Stimulated activated CD8-positive, alpha-beta memory T cell treated with anti-CD3 and anti-CD28 coated beads, Interleukin-2, amount 100 ng/mL, for 1 hour (primary cell): ENCODE data around the gene TFCP2.

ENCODE experiments used
- DNase-seq, 2 donors: peaks; one replicate each; pipeline ENCODE4 v3.0.0-alpha.2; 2020; ENCODE audit warnings: low read depth in 2 of 2

The TFCP2 gene

DNA sequence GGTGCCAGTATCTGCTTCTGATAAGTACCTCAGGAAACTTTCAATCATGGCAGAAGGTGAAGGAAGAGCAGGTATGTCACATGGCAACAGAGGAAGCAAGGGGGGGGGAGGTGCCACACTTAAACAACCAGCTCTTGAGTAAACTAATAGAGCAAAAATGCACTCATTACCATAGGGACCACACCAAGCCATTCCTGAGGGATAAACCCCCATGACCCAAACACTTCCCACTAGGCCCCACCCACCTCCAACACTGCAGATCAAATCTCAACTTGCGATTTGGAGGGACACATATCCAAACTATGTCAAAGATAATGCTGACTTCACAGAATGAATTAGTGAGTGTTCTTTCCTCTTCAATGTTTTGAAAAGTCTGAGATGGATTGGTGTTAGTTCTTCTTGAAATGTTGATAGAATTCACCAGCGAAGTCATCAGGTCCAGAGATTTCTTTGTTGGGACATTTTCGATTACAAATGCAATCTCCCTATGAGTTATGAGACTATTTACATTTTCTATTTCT, 16.6 kb downstream of the TFCP2 start:
- no peak for DNase-seq

DNA sequence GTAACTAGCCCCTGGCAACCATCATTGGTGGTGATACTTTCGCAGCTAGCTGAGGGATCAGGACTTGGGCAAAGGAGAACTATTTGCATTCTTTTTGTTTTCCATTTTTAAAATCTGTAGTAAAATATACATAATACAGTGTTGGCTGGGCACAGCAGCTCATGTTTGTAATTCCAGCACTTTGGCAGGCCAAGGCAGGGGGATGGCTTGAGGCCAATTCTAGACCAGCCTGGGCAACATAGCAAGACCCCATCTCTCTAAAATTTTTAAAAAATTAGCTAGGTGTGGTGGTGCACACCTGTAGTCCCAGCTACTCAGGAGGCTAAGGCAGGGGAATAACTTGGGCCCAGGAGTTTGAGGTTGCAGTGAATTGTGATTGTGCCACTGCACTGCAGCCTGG, 20.0 kb downstream of the TFCP2 start:
- DNase-seq = no peak

DNA sequence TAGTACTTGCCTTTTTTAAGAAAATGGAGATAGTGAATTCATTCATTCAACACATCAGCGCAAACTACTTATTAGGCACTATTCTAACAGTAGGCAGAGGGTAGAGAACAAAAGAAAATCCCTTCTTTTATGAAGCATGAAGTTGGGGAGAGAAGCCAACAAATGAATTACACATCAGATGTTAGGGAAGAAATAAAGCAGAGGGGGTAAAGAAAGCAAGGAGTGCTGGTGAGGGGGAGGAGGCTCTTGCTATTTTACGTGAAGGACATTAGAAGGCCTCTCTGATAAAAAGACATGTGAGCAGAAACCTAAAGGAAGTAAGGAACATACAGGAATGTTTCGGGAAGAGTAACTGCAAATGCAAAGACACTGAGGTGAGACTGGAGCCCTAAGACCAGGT, 22.2 kb downstream of the TFCP2 start:
- DNase-seq = no peak

DNA sequence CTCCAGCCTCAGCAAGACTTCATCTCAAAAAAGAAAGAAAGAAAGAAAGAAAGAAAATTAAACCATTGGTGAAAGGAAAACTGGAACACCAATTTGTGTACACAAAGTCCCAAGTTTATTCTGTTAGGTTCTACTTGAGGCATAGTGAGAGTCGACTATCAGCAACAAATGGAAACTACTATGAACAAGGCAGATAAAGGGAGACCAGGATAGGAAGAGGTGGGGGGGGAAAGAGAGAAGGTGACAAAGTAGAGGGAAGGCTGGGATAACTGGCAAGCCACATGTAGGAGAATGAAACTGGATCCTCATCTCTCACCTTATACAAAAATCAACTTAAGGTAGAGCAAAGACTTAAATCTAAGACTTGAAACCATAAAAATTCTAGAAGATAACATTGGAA, 25.6 kb downstream of the TFCP2 start:
- DNase-seq = no peak

DNA sequence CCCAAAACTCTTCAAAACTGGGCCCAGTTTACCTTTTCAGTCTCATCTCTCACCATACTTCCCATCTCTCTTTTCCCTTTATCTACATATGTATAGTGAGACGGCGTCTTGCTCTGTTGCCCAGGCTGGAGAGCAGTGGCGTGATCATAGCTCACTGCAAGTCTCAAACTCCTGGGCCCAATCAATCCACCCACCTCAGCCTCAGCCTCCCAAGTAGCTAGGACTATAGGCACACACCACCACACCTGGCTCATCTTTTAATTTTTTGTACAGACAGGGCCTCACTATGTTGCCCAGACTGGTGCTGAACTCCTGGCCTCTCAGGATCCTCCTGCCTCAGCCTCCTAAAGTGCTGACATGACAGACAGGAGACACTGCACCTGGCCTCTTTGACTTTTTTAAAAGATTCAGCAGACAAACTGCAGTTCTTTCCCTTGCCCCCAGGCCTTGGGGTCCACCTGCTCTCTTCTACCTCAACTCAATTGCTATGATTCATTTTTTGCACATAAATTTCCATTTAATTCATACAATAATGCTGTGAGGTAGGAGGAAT, 33.6 kb downstream of the TFCP2 start:
- DNase-seq = no peak

DNA sequence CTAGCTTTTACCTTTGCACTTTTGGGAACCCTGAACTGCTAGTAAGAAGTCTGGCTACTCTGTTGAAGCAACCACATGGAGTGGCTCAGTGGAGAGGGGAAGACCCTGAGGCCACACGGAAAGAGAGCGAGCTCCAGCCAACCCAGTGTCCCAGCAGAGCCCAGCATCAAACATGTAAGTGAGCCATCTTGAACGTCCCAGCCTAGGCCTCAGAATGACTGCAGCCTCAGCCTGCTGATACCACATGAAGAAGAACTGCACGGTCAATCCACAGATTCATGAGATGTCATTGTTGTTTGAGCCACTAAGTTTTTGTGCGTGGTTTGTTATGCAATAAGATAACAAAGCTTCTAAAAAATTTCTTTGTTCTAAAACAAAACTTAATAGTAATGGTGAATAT, 40.2 kb downstream of the TFCP2 start:
- no peak for DNase-seq

DNA sequence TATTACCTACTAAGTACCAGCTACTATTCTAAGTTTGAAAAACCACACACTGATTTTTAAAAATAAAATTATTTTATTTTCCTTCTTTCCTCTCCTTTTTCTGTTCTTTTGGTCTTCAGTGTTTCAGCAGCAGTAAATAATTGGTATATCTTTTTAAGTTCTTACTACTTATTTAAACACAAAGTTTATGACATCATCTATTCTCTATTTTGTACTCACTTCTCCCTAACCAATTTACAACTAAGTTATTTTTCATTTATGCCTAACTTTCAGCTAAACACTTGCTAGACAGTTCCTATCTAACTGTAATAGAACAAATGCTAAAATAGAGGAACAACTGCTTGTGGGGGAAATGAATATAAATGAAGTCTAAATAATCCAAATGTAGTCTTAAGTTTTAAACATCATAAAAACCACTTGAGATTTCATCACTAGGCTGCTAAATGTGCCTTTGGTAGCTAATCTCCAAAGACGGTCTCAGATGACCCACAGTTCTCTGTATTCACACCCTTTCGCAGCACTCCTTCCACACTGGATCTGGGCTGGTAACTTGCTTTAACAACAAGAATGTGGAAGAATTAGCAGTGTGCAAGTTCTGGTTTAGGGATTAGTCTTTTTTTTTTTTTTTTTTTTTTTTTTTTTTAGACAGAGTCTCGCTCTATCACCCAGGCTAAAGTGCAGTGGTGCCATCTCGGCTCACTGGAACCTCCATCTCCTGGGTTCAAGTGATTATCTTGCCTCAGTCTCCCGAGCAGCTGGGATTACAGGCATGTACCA, 41.0 kb downstream of the TFCP2 start:
- no peak for DNase-seq

DNA sequence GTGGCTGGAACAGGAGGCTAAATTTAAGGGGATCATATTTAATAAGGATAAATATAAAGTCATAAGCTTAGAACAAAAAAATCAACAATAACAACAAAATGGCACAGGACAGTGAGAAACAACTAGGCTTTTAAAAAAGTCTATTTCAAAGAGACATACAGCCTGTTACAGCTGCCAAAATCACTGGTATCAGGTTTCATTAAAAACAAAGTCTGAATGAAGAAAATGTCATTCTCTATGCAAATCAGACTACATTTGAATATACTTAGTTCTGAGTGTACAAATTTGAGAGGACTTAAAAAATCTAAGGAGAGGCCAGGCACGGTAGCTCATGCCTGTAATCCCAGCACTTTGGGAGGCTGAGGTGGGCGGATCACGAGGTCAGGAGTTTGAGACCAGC, 44.0 kb downstream of the TFCP2 start:
- DNase-seq = no peak

DNA sequence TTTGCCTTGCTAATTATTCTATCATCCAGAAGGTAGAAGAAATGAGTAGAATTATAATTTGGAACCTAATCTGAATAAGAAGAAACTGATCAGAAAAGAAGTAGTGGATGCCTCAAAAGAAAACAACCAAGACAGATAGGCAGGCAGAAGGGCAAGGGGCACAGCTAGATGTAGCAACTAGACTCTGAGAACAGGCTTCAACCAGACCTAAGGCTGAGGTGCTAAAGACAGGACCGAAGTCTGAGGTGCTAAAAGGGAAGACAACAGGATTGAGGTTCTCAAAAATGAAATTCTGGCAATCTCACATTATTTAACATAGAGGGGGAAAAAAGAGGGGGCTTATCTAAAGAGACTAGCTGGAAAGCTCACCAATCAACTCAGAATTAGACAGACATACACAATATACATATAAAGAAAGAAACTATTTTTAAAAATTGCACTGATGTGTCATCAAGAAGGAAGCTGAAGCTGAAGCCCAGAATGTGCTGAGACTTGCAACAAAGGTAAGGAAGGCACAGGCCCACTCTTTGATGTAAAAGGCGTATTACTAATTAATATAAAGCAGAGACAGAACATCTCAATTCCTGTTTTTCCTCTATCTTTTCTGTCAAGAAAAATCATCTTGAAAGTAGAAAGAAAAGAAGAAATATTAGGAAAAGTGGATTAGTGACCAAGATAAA, 45.7 kb downstream of the TFCP2 start:
- no peak for DNase-seq

DNA sequence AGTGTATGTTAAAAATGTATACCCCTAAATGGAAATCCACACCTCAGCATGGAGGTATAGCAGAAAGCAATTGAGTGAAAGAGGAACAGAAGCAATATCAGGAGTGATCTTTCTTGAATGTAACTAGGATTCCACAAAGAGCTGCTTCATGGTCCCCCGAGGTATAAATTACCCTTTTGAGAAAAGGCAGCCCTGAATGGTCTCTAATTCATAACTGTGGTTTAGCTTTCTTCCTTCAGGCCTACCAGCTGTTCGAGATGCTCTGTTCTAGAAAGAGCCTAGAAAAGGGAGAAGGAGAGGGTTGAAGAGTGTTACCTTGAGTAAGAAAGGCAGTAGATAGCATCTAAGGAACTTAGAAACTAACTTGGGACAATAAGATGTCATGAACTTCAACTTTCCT, 46.6 kb downstream of the TFCP2 start:
- DNase-seq = no peak

DNA sequence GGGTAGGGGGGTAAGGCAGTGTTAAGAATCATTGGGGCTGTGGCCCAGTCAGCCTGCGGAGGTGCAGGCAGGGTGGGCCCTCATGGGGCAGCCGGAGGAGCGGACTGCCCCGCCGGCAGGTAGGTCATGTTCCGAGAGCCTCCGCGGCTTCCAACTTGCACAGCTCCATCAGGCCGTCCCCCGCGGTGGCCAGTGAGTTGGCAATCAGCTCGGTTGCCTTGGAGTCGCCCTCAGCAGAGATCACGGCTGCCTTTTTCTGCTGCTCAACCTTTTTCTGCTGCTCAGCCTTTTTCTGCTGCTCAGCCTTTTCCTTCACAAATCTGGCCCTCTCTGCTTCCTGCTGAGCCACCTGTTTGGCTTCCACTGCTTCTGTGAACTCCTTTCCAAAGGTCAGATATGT, 48.4 kb downstream of the TFCP2 start:
- DNase-seq = no peak

DNA sequence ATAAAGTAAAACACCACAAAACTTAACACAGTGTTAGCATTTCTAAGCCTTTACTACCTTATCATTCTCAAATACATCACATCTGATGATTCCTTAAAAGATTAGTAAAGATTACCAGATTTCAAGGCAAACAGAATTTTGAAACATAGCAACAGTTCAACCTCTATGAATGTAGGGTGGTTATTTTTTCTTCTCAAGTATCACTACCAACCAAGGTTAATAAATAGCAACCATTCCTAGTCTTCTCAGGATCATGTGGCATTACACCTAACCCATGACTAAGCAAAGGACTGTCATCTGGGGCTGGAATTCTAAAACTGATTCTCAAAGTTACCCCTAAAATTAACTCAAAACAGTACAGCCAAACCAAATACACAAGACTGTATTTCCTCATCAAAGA, 50.1 kb downstream of the TFCP2 start:
- DNase-seq = no peak

DNA sequence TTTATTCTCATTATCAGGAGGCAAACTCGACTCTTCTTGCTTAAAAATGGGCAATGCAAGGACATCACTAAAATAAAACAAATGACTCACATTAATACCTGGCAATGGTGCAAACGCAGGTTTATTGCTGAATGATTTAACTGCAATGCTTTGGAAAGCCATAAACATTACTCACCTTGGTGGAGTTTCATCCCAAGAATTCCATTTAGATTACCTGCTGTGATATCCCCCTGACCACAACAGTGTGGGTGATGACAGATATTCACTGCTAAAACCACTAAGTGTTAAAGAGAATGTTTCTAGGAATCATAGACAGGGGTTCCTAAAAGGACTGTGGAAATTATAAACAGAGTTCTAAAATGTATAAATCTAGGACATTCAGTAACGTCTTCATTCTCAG, 54.2 kb downstream of the TFCP2 start:
- no peak for DNase-seq

DNA sequence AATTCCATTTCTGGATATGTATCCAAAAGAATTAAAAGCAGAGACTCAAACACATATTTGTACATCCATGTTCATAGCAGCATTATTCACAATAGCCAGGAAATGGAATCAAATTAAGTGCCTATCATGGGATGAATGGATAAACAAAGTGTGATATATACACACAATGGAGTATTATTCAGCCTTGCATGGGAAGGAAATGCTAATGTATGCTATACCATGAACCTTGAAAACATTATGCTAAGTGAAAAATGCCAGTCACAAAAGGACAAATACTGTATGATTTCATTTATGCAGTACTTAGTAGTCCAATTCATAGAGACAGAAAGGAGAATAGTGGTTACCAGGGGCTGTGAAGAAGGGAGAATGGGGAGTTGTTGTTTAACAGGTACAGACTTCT, 57.4 kb downstream of the TFCP2 start:
- no peak for DNase-seq

DNA sequence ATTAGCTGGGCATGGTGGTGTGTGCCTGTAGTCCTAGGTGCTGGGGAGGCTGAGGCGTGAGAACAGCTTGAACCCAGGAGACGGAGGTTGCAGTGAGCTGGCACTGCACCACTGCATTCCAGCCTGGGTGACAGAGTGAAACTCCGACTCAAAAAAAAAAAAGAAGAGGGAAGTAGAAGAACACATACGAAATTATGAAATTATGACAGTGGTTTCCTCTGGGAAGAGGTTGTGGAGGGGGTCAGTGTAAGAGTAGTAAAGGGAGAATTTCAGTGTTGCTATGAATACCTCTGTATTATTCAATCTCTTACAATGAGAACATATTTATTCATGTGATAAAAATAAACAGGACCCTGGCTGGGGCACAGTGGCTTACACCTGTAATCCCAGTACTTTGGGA, 64.8 kb downstream of the TFCP2 start:
- DNase-seq = no peak

DNA sequence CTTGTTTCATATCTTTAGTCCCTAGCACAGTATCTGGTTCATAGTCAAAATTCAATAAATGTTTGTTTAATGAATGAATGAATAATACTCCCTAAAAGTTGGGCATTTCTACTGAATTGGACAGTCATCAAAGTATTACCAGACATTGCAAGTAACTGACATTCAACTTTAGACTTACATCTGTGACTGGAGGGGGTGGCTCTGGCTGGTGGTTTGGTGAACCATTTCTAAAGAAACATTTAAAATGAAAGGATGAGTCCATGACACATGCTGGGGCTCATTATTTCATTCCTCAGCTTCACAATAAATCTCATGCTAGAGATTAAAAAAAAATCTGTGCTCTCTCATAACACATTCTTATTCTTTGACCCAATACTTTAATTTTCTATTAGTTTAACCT, 69.0 kb downstream of the TFCP2 start:
- no peak for DNase-seq

DNA sequence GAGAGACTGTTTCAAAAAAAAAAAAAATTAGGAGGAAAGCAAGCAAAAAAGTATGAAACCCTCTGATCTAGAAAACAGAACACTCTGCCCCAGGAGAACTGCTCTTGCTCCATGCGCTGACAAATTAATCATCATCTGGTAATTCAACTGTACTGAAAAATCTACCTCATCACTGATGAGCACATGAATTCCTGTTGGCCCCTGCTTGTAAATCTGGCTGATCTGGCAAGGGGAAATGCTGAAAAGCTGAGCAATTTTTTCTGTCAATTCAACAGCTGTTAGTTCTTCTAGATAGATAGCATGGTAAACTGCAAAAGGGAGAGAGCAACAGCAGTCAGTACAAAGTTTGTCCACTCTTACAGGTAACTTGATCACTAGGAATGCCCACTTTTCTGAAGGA, 74.3 kb downstream of the TFCP2 start:
- no peak for DNase-seq

DNA sequence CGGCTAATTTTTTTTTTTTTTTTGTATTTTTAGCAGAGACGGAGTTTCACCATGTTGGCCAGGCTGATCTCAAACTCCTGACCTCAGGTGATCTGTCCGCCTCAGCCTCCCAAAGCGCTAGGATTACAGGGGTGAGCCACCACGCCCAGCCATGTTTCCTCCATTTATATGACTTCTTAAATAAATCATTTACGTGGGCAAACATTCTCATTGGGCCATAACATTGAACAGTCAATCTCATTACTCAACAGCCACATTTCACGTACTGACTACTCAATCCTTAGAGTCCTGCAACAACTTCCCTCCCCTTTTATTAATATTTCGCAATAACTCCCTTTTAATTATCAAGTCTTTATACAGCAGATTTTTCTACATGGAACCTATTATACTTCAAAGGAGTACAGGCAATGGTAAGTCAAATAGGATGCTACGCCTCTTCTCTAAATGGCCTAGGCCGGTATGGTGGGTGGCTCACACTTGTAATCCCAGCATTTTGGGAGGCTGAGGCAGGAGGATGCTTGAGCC, 82.2 kb downstream of the TFCP2 start:
- no peak for DNase-seq

DNA sequence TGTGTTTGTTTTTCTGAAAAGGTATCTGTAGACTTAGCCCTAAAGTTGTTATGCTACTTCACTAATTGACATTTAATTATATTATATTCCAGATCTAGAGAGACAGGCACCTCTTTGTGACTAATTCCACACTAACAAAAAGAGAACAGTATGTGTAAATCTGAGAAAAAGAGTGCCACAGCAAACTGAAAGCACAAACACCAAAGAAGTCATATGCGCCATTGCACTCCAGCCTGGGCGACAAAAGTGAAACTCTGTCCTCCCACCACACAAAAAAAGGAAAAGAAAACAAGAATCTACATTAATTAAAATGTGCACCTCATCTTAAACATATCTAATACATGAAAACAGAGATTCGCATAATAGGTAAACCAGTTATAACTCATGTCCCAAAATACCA, 85.1 kb downstream of the TFCP2 start:
- DNase-seq = no peak

DNA sequence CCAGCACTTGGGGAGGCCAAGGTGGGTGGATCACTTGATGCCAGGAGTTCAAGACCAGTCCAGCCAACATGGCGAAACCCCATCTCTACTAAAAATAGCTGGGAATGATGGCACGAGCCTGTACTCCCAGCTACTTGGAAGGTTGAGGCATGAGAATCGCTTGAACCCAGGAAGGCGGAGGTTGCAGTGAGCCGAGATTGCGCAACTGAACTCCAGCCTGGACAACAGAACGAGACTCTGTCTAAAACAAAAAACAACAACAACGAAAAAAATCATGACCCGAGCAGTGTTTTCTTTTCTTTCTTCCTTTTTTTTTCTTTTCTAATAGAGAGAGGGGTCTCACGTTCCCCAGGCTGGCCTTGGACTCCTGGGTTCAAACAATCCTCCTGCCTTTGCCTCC, 86.0 kb downstream of the TFCP2 start:
- no peak for DNase-seq

DNA sequence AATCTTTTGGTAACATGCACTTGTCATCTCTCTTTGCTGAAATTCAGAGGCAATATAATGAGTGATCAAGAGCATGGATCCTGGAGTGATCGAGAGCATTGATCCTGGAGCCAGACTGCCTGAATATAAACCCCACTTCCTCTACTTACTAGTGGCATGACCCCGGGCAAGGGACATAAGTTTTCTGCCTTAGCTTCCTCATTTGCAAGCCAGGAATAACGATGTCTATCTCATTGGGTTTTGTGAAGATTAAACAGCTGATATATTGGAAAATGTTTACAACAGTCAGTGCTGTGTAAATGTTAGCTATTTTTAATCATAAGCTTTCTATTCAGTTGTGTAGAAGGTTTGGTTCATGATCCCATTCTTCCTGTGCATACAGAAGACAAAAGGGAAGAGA, 87.2 kb downstream of the TFCP2 start:
- no peak for DNase-seq

DNA sequence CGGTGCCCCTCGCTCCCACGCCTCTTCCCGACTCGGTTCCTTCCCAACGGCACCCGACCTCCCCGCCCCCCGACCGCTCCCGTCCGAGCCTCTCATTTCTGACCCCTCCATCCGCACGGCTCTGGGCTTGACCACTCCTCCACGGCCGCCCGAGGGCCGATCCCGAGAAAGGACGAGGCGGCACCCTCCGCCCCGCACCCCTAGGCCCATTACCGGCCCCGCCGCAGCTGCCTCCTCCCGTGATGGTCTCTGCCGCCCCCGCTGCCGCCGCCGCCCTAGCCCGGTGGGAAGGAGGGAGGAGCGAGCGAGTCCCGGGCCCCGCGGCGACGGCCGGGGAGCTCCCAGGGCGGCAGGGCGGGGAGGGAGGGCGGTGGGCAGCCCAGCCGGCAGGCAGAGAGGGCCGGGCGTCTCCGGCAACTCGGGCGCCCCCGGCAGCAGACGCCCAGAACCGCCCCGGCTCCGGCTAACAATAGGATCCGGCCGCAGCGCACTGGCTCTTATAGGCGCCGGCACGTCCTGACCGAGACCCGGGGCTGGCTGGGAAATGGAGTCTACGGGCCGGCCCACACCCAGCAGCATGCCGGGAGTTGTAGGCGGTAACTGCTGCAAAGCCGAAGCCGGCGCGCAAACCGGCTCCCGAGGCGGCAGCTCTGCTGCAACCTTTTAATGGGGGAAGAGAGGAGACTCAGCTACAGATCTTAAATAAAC, 89.7 kb downstream of the TFCP2 start, which contains the start of gene CSRNP2:
Gene CSRNP2 (minus strand): TSS at position 471 of the 708 bp plus-strand sequence. CDS start 7,035 bp downstream, outside the sequence.
- DNase-seq = peak; percentile 89 to 90
